Endothelial cell of umbilical vein (primary cell): Measurements from ENCODE around the gene EDN2. TPM values are rescaled to one million over a fixed set of nuclear protein-coding genes. Genes with fewer than 3 reads are reported as not detected.

Experiments
- BruUV-seq: library from RNA; stranded (reverse); fragments of 400-500 nt; replicated peaks from 2 replicates; lab custom pipeline; 2021; lab: Mats Ljungman, UMichigan
- CTCF ChIA-PET: fragments of 300-600, 350-600 bp; sonication (Branson Sonifier 250); formaldehyde crosslinking; loops from one replicate; lab custom pipeline; 2021; ENCODE audit warnings: antibody characterized with exemption, inconsistent platforms; lab: Charles Lee
- POLR2A ChIA-PET: fragments of 300-600, 350-600 bp; sonication (Branson Sonifier 250); formaldehyde crosslinking; loops from one replicate; lab custom pipeline; 2021; ENCODE audit warnings: antibody characterized with exemption, inconsistent platforms; lab: Charles Lee
- DNase-seq: peaks from one replicate; pipeline ENCODE4 v3.0.0-alpha.2; 2011; ENCODE audit warnings: low read depth, low spot score
- FAIRE-seq: peaks from 2 replicates; lab custom pipeline; 2011; peaks lifted over from hg19 to GRCh38; lab: Jason Lieb, UNC
- H2AFZ ChIP-seq: 2 replicates; pipeline ENCODE4 v1.6.0; 2012; ENCODE audit warnings: low read depth, low read length, control low read depth, inconsistent platforms
- H3K27ac ChIP-seq: 2 replicates; pipeline ENCODE4 v1.5.1; 2011; ENCODE audit warnings: low read depth, mild to moderate bottlenecking, control low read depth, low read length, moderate library complexity; ENCODE audit not compliant: insufficient read depth
- H3K27me3 ChIP-seq, 2 experiments: 2 replicates each; pipeline versions ENCODE4 v1.6.0 to v1.6.1; 2011; ENCODE audit warnings: low read length in 2 of 2, mixed read lengths in 1 of 2; ENCODE audit not compliant: control insufficient read depth in 2 of 2, insufficient read depth in 2 of 2
- H3K36me3 ChIP-seq, 2 experiments: 2 replicates in 1 of 2; 3 replicates in 1 of 2; pipeline ENCODE4 v1.5.1; 2011; ENCODE audit warnings: low read length in 2 of 2, mild to moderate bottlenecking in 1 of 2, moderate library complexity in 1 of 2; ENCODE audit not compliant: control insufficient read depth in 2 of 2, insufficient read depth in 2 of 2; ENCODE audit errors: extremely low read depth in 1 of 2
- H3K4me1 ChIP-seq: 3 replicates; pipeline ENCODE4 v1.5.1; 2011; ENCODE audit warnings: mild to moderate bottlenecking, low read length; ENCODE audit not compliant: control insufficient read depth, insufficient read depth; ENCODE audit errors: extremely low read depth
- H3K4me2 ChIP-seq: 2 replicates; pipeline ENCODE4 v1.6.1; 2011; ENCODE audit warnings: low read length, control low read depth, mixed read lengths; ENCODE audit not compliant: insufficient read depth
- H3K4me3 ChIP-seq, 3 experiments: fragments of 200-600 bp in 1 of 3; sonication (generic), shearing (Covaris generic) in 1 of 3; replicated peaks in 1 of 3; 2 replicates each; pipeline ENCODE4 v1.5.1; 2011 to 2016; ENCODE audit warnings: control low read depth in 3 of 3, low read length in 3 of 3, mild to moderate bottlenecking in 2 of 3, inconsistent platforms in 1 of 3, low read depth in 1 of 3, moderate library complexity in 1 of 3; ENCODE audit not compliant: insufficient read depth in 1 of 3
- H3K79me2 ChIP-seq: 2 replicates; pipeline ENCODE4 v1.6.0; 2012; ENCODE audit warnings: low read length, inconsistent platforms; ENCODE audit not compliant: control insufficient read depth, insufficient read depth
- H3K9ac ChIP-seq: replicated peaks from 2 replicates; pipeline ENCODE3; 2011; ENCODE audit warnings: low read length, control low read depth; ENCODE audit not compliant: insufficient read depth; ENCODE audit errors: extremely low read depth
- H3K9me1 ChIP-seq: replicated peaks from 3 replicates; pipeline ENCODE4 v1.6.0; 2011; ENCODE audit warnings: mild to moderate bottlenecking, low read length; ENCODE audit not compliant: control insufficient read depth, insufficient read depth; ENCODE audit errors: extremely low read depth
- H3K9me3 ChIP-seq: replicated peaks from 2 replicates; pipeline ENCODE4 v1.5.1; 2012; ENCODE audit warnings: low read length, inconsistent platforms; ENCODE audit not compliant: control insufficient read depth, insufficient read depth
- H4K20me1 ChIP-seq: replicated peaks from 2 replicates; pipeline ENCODE3; 2011; ENCODE audit warnings: mild to moderate bottlenecking, low read length; ENCODE audit not compliant: control insufficient read depth, insufficient read depth; ENCODE audit errors: extremely low read depth
- EZH2 ChIP-seq: IDR thresholded peaks from 2 replicates; pipeline ENCODE4 v1.6.1; 2012; ENCODE audit warnings: borderline replicate concordance, low read depth, mild to moderate bottlenecking, moderate library complexity, low read length, inconsistent platforms; ENCODE audit not compliant: severe bottlenecking
- FOS ChIP-seq: IDR thresholded peaks from 2 replicates; pipeline ENCODE4 v1.6.1; 2011; ENCODE audit warnings: mild to moderate bottlenecking, low read length, moderate library complexity, borderline replicate concordance; ENCODE audit not compliant: insufficient read depth
- GATA2 ChIP-seq: IDR thresholded peaks from 2 replicates; pipeline ENCODE4 v1.7.0; 2011; ENCODE audit warnings: low read depth, mild to moderate bottlenecking, moderate library complexity, mixed read lengths, low read length; ENCODE audit not compliant: insufficient read length, insufficient read depth
- JUN ChIP-seq: IDR thresholded peaks from 2 replicates; pipeline ENCODE4 v1.6.1; 2011; ENCODE audit warnings: borderline replicate concordance, low read depth; ENCODE audit not compliant: insufficient read length, insufficient read depth
- MYC ChIP-seq: IDR thresholded peaks from one replicate; pipeline ENCODE4 v1.6.1; 2011; ENCODE audit warnings: mild to moderate bottlenecking, low read depth, low read length
- POLR2A ChIP-seq: IDR thresholded peaks from 2 replicates; pipeline ENCODE4 v1.6.1; 2012; ENCODE audit warnings: low read depth, mild to moderate bottlenecking, control low read depth, low read length
- POLR2AphosphoS5 ChIP-seq: IDR thresholded peaks from 2 replicates; pipeline ENCODE4 v1.6.1; 2012; ENCODE audit warnings: low read depth, mild to moderate bottlenecking, control low read depth, low read length, moderate library complexity; ENCODE audit not compliant: insufficient read depth
- dilution Hi-C: fragments of 300-500 bp; cut with MboI; formaldehyde crosslinking; loops from one replicate; pipeline ENCODE4 v1.15.0; 2019; ENCODE audit warnings: low sequenced_read_pairs; ENCODE audit not compliant: extremely low pct_ligation_motif_present
- intact Hi-C: fragments of 100-400 bp; cut with micrococcal nuclease; formaldehyde crosslinking; loops from one replicate; pipeline ENCODE4 v1.10.0; 2022
- polyA plus RNA-seq, 4 experiments: library from polyadenylated mRNA; depleted of rRNA in 3 of 4; stranded (reverse) in 3 of 4; unstranded in 1 of 4; fragments of >200 nt; gene quantifications; 2 replicates each; pipeline versions ENCODE4 v1.2.1 to v1.2.3, GENCODE V29; 2011 to 2012; ENCODE audit warnings: missing spikeins in 1 of 4
- total RNA-seq: library from RNA; stranded (reverse); gene quantifications from 2 replicates; pipeline ENCODE4 v1.2.3, GENCODE V29; 2021
- TF ChIP-seq, protein P1 (sequence below): IDR thresholded peaks from 2 replicates; pipeline ENCODE4 v1.6.1; 2011; ENCODE audit not compliant: insufficient read depth, insufficient read length
- TF ChIP-seq, protein P2 (sequence below), 2 donors: IDR thresholded peaks; 1 replicate in 1 of 2; 2 replicates in 1 of 2; pipeline ENCODE4 v1.5.1; 2011; ENCODE audit warnings: low read length in 2 of 2, mild to moderate bottlenecking in 2 of 2, moderate library complexity in 2 of 2, control low read depth in 1 of 2, inconsistent platforms in 1 of 2, low read depth in 1 of 2; ENCODE audit not compliant: insufficient read depth in 1 of 2; ENCODE audit errors: extremely low read depth in 1 of 2

EDN2 gene
- total and polyA plus RNA-seq, 2 donors (not counting 3 experiments of a cell fraction or from before 2014, with no cell fraction given) = not detected

DNA sequence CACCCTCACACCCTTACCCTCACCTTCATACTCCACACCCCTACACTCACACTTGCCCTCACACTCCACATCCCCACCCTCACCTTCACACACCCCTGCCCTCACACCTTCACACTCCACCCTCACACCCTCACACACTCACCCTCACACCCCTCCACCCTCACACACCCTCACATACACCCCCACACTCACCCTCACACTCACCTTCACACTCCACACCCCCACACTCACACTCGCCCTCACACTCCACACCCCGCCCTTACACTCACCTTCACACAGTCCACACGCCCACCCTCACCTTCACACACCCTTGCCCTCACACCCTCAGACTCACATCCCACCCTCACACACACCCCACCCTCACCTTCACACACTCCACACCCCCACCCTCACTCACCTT, 43.6 kb upstream of the EDN2 start:
- H3K27me3 ChIP-seq = no peaks in the 10 kb centered on the region
- no TSS peak for BruUV-seq
- H3K4me2 ChIP-seq = no peak overlapping the region
- no peak for TF ChIP-seq JUN
- TF ChIP-seq FOS = no peak
- TF ChIP-seq GATA2 = no peak
- no peak for TF ChIP-seq POLR2A
- TF ChIP-seq, protein P1, sequence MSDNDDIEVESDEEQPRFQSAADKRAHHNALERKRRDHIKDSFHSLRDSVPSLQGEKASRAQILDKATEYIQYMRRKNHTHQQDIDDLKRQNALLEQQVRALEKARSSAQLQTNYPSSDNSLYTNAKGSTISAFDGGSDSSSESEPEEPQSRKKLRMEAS = no peak
- TF ChIP-seq MYC = no peak
- no peak for TF ChIP-seq EZH2
- TF ChIP-seq, protein P2, sequence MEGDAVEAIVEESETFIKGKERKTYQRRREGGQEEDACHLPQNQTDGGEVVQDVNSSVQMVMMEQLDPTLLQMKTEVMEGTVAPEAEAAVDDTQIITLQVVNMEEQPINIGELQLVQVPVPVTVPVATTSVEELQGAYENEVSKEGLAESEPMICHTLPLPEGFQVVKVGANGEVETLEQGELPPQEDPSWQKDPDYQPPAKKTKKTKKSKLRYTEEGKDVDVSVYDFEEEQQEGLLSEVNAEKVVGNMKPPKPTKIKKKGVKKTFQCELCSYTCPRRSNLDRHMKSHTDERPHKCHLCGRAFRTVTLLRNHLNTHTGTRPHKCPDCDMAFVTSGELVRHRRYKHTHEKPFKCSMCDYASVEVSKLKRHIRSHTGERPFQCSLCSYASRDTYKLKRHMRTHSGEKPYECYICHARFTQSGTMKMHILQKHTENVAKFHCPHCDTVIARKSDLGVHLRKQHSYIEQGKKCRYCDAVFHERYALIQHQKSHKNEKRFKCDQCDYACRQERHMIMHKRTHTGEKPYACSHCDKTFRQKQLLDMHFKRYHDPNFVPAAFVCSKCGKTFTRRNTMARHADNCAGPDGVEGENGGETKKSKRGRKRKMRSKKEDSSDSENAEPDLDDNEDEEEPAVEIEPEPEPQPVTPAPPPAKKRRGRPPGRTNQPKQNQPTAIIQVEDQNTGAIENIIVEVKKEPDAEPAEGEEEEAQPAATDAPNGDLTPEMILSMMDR (IDR thresholded peaks at IDR 0.05; ENCODE audit: extremely low read depth in 1 of 2, insufficient read depth in 1 of 2, low read depth in 1 of 2, low read length in 2 of 2) = no peak
- TF ChIP-seq POLR2AphosphoS5 = no peak
- H3K79me2 ChIP-seq = no peaks in the 10 kb centered on the region
- POLR2A ChIA-PET = no interaction called here
- intact Hi-C loops = no loop called here
- no peaks in the 10 kb centered on the region for H3K9me3 ChIP-seq
- no peak for DNase-seq
- dilution Hi-C loops = no loop called here
- H3K9me1 ChIP-seq = no peaks in the 10 kb centered on the region
- H3K4me3 ChIP-seq = no peak overlapping the region
- H3K4me1 ChIP-seq = no peaks in the 10 kb centered on the region
- H3K27ac ChIP-seq = no peak overlapping the region
- H4K20me1 ChIP-seq = no peaks in the 10 kb centered on the region
- no peak for FAIRE-seq
- no peak overlapping the region for H3K9ac ChIP-seq
- no peak overlapping the region for H2AFZ ChIP-seq
- no peaks in the 10 kb centered on the region for H3K36me3 ChIP-seq
- CTCF ChIA-PET = no interaction called here
